ENCODE measurements around the gene MIPOL1. TPM values are rescaled to one million over a fixed set of nuclear protein-coding genes. Genes with fewer than 3 reads are reported as not detected.
"Not testable (repeated sequence)": the region's sequence is repeated elsewhere in the genome, so short reads cannot be mapped to it uniquely, and the experiment has no call there.

The MIPOL1 gene
- total RNA-seq, 4 donors from 2014 or later = 5.4 to 17.2 (median 9.4) TPM

DNA sequence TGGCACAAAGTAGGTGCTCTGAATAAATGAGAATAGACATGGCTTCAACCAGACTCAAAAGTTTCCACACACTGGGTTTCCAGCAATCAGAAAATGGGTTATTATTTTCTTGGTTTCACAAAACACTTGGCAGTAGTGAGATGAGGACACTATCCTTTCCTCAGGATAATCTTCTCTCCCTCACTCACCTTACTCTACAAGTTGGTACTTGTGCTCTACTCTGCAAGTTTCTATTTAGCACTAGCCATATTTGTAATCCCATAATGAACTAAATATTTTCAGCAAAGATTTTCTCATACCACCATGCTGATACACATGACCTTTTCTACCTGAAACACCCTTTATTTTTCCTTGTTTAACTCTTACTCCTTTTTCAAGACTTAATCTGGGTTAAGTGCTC lies 259.6 kb downstream of the MIPOL1 start:
- no peak for ATAC-seq (ENCODE audit: low FRiP score)
- no peak for TF ChIP-seq CTCF (IDR thresholded peaks at IDR 0.05)
- no peak for DNase-seq (ENCODE audit: low spot score)

DNA sequence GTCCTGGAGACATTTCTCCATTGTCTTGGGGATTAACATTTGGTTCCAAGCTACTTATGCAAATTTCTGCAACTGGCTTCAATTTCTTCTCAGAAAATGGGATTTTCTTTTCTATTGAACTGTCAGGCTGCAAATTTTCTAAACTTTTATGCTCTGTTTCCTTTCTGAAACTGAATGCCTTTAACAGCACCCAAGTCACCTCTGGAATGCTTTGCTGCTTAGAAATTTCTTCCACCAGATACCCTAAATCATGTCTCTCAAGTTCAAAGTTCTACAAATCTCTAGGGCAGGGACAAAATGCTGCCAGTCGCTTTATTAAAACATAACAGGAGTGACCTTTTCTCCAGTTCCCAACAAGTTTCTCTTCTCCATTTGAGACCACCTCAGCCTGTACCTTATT lies 264.7 kb downstream of the MIPOL1 start:
- DNase-seq (ENCODE audit: low spot score); ATAC-seq (ENCODE audit: low FRiP score): not testable (repeated sequence)

- TF ChIP-seq CTCF (IDR thresholded peaks at IDR 0.05) = no peak
- DNase-seq (ENCODE audit: low spot score) = no peak
- no peak for ATAC-seq (ENCODE audit: low FRiP score)
These were observed 266.6 kb downstream of the MIPOL1 start for GRCh38 chr14:37464192-37464858.

DNA sequence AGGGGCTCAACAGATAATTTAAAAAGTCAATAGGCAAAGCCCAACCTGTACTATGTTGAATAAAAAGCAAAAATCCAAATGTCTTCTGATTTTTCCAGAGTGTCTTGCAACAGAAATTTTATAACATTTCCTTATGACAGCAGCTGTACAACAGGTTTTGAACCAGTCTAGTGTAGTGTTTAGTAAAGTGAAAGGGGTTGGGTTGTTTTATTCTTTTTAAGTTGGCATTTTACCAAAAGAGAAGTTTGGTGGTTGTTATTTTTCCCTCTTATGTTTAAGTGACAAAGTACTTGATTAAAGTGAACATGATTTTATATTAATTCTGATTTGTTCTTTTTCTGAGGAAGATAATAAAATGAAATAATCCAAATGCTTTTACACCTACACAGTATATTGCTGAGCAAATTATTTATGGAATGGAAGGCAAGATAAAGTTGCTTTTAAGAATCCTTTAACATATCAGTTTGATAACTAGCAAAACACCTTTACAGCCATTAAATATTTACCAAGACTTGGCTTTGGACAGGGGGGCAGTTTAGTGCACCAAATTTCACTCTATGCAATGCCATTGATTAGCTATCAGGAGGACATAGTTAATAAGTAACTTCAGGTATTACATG lies 268.4 kb downstream of the MIPOL1 start:
- DNase-seq (ENCODE audit: low spot score) (no peak), ATAC-seq (ENCODE audit: low FRiP score) (no peak)
- TF ChIP-seq CTCF (IDR thresholded peaks at IDR 0.05) = no peak

- DNase-seq (ENCODE audit: low spot score) (no peak), ATAC-seq (ENCODE audit: low FRiP score) (no peak)
- no peak for TF ChIP-seq CTCF (IDR thresholded peaks at IDR 0.05)
These were observed 268.9 kb downstream of the MIPOL1 start for GRCh38 chr14:37466623-37467088.

DNA sequence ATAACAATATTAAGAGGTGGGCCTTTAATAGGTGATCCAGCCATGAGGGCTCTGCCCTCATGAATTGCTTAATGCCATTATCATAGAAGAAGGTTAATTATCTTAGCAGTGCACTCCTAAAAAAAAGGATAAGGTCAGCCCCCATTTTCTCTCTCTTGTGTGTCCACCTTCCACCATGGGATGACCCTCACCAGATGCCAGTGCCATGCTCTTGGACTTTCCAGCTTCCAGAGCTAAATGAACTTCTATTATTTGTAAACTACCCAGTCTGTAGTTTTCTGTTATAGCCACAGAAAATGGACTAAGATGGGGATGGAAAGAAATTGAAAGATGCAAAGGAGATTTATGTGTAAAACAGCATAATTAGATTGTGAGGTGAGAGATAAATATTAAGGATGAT lies 271.9 kb downstream of the MIPOL1 start:
- DNase-seq (ENCODE audit: low spot score) (no peak), ATAC-seq (ENCODE audit: low FRiP score) (no peak)
- no peak for TF ChIP-seq CTCF (IDR thresholded peaks at IDR 0.05)

- TF ChIP-seq CTCF (IDR thresholded peaks at IDR 0.05) = no peak
- no peak for ATAC-seq (ENCODE audit: low FRiP score)
- no peak for DNase-seq (ENCODE audit: low spot score)
These were observed 272.5 kb downstream of the MIPOL1 start for GRCh38 chr14:37470251-37470650.

Data from omental fat pad (tissue), 4 donors.